ENCODE measurements around the gene NAV1. TPM values are rescaled to one million over a fixed set of nuclear protein-coding genes. Genes with fewer than 3 reads are reported as not detected.

The NAV1 gene
- total and polyA plus RNA-seq, 9 of the 15 experiments (the other 6 are each of a cell fraction or from before 2014, with no cell fraction given) = 0.91 to 16.8 (median 3.2) TPM

DNA sequence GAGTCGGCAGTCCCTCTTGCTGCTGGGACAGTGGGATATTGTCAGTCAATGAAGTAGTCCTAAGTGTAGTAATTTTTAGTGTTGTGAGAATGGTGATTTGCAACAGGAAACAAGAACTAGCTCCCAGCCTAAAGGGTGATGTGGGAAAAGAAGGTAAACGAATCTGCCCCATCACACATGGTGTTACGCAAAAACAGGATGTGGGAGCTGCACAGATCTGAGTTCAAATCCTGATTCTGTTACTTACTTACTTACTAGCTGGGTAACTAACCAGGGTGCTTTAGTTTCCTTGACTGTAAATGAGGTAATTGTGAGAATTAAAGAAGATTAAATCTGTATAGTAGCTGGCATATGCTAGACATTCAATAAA is 22.3 kb downstream of the NAV1 start (continued):
- TF ChIP-seq EWSR1 (IDR thresholded peaks at IDR 0.05; ENCODE audit: borderline replicate concordance, low read depth, partially characterized antibody) (no peak), CHD4 (IDR thresholded peaks at IDR 0.05; ENCODE audit: insufficient read depth, insufficient replicate concordance, low read depth, low read length, poor library complexity, severe bottlenecking) (no peak), ZNF175 (CRISPR knock-in tag; IDR thresholded peaks at IDR 0.05; ENCODE audit: low read depth) (no peak), RBM25 (IDR thresholded peaks at IDR 0.05; ENCODE audit: low read depth, low read length, severe bottlenecking) (peak; percentile 74), GTF2A2 (tag; IDR thresholded peaks at IDR 0.05) (no peak), NR2F6 (CRISPR knock-in tag; IDR thresholded peaks at IDR 0.05) (no peak), NR4A1 (CRISPR knock-in tag; IDR thresholded peaks at IDR 0.05) (no peak), NR4A1 (tag; IDR thresholded peaks at IDR 0.05) (no peak), ZNF212 (CRISPR knock-in tag; IDR thresholded peaks at IDR 0.05) (no peak), CHCHD3 (CRISPR knock-in tag; IDR thresholded peaks at IDR 0.05) (no peak), ATF7 (IDR thresholded peaks at IDR 0.05) (no peak), U2AF1 (optimal IDR thresholded peaks at IDR 0.05; ENCODE audit: low read depth, low read length) (no peak), GATAD2A (IDR thresholded peaks at IDR 0.05) (no peak), NEUROD1 (IDR thresholded peaks at IDR 0.05; ENCODE audit: borderline replicate concordance, low read depth, low read length, partially characterized antibody) (no peak), NFYB (IDR thresholded peaks at IDR 0.05; ENCODE audit: extremely low read depth, insufficient read length) (no peak), ZNF75A (CRISPR knock-in tag; IDR thresholded peaks at IDR 0.05) (peak; percentile 88), ETV1 (tag; conservative IDR thresholded peaks at IDR 0.05; ENCODE audit: low read depth) (no peak), RBM17 (IDR thresholded peaks at IDR 0.05; ENCODE audit: borderline replicate concordance, low read depth, low read length) (no peak), ILK (tag; IDR thresholded peaks at IDR 0.05; ENCODE audit: borderline replicate concordance, low read depth) (no peak), CEBPB (tag; IDR thresholded peaks at IDR 0.05) (peak; percentile 70)
- TF ChIP-seq, protein P1, sequence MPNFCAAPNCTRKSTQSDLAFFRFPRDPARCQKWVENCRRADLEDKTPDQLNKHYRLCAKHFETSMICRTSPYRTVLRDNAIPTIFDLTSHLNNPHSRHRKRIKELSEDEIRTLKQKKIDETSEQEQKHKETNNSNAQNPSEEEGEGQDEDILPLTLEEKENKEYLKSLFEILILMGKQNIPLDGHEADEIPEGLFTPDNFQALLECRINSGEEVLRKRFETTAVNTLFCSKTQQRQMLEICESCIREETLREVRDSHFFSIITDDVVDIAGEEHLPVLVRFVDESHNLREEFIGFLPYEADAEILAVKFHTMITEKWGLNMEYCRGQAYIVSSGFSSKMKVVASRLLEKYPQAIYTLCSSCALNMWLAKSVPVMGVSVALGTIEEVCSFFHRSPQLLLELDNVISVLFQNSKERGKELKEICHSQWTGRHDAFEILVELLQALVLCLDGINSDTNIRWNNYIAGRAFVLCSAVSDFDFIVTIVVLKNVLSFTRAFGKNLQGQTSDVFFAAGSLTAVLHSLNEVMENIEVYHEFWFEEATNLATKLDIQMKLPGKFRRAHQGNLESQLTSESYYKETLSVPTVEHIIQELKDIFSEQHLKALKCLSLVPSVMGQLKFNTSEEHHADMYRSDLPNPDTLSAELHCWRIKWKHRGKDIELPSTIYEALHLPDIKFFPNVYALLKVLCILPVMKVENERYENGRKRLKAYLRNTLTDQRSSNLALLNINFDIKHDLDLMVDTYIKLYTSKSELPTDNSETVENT (CRISPR knock-in tag; IDR thresholded peaks at IDR 0.05) = no peak
- TF ChIP-seq, protein P2, sequence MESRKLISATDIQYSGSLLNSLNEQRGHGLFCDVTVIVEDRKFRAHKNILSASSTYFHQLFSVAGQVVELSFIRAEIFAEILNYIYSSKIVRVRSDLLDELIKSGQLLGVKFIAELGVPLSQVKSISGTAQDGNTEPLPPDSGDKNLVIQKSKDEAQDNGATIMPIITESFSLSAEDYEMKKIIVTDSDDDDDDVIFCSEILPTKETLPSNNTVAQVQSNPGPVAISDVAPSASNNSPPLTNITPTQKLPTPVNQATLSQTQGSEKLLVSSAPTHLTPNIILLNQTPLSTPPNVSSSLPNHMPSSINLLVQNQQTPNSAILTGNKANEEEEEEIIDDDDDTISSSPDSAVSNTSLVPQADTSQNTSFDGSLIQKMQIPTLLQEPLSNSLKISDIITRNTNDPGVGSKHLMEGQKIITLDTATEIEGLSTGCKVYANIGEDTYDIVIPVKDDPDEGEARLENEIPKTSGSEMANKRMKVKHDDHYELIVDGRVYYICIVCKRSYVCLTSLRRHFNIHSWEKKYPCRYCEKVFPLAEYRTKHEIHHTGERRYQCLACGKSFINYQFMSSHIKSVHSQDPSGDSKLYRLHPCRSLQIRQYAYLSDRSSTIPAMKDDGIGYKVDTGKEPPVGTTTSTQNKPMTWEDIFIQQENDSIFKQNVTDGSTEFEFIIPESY (CRISPR knock-in tag; IDR thresholded peaks at IDR 0.05) = no peak

All from K562 (cell line).